HS-5 (cell line): Measurements from ENCODE around the gene ADGRG3.

Experiments used
- DNase-seq: peaks from one replicate; pipeline ENCODE4 v3.0.0-alpha.2; 2012; ENCODE audit warnings: low read depth

ADGRG3 gene

DNA sequence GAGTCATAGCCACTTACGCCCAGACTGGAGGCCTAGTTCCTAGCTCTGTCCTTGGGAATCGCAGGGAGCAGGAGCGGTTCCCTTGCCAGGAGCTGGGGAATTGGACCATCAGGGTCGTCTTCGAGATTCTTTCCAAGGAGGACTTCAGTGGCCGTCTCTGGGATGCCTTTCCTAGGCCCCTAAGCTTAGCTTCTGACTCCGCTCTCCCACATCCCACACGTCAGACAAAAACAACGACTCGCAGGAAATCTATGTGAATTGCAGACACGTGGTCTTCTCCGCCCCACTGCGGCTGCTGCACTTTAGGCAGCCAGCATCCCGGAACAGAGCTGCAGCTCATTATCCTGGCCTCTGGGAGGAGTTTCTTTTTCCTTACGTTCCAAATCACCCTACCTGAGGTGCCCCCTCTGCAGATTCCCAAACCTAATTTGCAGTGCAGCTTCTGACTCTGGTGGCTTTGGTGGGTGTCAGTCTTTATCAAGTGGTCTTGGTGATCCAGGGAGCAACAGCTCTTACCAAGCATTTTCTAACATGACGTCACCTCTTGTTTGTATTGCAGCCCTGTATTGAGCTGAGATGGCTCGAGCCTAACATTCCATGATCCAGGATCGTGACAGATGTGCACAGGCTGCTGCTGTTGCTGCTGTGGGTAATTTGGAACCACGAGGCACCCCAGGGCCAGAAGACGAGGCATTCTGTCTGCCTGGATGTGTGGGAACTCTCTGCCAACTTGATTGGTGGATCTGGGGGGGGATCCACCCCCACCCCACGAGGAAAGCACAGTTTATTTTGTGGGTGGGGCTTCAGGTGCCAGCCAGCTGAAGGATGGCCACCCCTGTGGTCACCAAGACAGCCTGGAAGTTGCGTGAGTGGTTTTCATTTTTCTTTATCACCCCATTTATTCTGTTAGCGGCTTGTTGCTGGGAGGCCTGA, 68.6 kb downstream of the ADGRG3 start:
- DNase-seq, result peak; percentile 80

DNA sequence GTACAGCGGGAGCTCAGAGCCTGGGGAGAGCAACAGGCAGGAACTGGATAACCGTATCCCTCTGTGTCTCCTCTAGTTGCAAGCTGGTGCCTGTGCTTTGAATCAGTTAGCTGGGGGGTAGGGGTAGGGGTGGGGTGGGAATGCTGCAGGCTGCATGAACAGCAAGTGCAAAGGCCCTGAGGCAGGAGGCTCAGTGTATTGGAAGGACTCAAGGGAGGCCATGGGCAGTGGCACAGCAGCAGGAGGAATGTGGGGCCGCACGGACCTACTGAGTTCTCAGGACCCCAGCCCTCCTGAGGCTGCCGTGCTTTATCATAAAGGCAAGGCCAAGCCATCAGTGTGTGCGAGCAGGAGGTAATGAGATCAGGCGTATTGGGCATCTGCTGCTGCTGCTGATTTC, 70.7 kb downstream of the ADGRG3 start:
- DNase-seq, result no peak
